SIG-M5 (cell line): ENCODE results near the gene PLA2R1.
"Not testable (repeated sequence)": the region's sequence is repeated elsewhere in the genome, so short reads cannot be mapped to it uniquely, and the experiment has no call there.

Experiments
- DNase-seq: peaks from one replicate; lab custom pipeline; 2025; lab: John Stamatoyannopoulos, UW

Gene PLA2R1

GRCh38 chr2:160063879-160064612, 1.6 kb upstream of the PLA2R1 start:
- DNase-seq = no peak

GRCh38 chr2:160063271-160063670, 856 bp upstream of the PLA2R1 start:
- DNase-seq = no peak

DNA sequence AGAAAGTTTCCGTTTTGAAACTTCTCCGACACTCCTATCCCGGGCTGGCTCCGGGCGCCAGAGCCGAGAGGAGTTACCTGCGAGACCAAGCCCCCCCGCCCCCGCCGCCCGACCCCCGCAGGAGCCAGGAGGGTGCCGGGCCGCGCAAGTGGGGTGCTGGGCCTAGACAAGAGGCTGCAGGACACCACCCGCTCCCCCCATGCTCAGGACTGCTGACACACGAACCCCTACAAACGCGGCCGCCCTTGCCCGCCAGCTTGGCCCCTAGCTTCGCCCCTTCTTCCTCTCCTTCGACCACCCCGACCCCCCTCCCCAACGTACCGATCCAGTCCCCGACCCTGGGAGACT, 497 bp downstream of the PLA2R1 start:
- no peak for DNase-seq

GRCh38 chr2:160061533-160061932, 882 bp downstream of the PLA2R1 start:
- DNase-seq = no peak

- DNase-seq = no peak
Measured at GRCh38 chr2:160060297-160060696, 2.1 kb downstream of the PLA2R1 start.

DNA sequence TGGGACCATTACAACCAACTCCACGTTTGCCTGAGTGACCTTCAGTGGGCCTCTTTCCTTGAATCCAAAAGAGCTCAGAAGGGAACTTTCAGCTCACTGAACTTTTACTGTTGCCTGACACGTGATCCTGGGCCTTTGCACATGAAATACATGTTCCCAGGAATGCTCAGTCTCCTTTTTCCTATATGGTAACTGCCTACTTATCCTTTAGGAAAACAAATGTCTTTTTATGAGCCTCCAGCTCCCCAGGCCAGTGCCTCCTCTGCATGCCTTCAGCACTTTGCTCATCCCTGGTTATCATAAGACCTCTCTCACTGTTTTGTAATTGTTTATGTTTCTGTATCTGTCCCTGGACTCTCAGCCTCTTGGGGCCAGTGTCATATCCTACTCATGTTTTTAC, 5.1 kb downstream of the PLA2R1 start:
- no peak for DNase-seq

DNA sequence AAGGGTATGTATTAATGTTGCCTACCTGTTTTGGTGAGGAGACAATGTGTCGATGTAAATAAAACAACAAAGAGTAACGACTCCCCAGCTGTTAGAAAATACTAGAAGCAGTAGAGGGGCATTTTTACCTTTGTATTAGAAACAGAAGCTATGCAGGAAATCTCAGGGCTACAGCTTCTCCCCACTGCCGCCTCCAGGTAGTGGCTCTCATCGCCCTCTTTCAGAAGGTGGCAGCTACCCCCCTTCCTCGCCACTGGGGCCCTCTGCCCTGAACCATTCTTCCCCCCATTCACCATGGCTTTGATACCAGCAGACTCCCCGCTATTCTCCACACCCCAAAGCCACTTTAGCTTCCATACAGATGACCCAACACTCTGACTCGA, 6.7 kb downstream of the PLA2R1 start:
- DNase-seq = no peak

DNA sequence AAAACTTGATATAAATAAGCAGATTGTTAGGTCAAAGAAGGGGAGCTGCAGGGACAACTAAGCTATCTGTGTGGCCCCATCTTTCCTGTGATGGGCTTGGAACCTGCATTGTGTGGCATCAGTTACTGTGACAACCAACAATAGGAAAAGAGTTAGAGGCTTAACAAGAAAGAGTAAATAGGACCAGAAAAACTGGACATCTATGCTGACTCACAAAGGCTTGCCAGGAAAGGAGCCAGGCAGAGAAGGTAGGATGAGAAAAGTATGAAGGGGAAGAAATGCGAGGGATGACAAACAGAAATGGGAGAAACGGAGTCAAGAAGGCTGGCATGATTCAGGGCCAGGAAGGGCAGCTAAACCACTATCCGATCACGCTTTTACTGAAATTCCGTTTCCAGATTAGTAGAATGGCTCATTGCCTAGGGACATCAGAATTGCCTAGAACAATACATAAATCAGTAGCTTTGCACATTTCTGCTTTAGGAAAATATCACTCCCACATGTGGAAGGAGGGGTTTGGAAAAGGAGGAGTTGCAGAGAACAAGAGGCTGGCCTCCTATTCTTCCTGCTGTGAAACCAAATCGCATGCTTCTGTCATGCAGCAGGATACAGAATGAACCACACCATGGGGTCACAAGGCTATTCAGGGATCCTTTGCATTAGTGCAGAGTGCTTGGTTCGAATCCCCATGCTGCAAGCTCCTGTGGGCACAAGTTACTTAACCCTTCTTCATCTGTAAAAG, 7.3 kb downstream of the PLA2R1 start:
- DNase-seq = no peak

DNA sequence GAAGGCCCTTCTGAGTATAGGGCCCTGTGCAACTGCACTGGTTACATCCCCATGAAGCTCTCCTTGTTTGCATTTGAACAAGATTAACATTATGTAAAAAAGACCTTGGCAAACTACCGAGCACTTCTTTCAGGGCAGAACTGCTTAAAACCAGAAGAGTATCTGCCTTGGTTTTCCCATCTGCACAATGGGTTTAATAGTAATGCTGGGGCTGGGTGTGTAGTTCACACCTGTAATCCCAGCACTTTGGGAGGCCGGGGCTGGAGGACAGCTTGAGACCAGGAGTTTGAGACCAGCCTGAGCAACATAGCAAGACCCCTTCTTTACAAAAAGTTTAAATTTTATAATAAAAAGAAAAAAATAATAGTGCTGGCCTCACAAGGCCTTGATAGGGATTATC, 8.5 kb downstream of the PLA2R1 start:
- DNase-seq = no peak

DNA sequence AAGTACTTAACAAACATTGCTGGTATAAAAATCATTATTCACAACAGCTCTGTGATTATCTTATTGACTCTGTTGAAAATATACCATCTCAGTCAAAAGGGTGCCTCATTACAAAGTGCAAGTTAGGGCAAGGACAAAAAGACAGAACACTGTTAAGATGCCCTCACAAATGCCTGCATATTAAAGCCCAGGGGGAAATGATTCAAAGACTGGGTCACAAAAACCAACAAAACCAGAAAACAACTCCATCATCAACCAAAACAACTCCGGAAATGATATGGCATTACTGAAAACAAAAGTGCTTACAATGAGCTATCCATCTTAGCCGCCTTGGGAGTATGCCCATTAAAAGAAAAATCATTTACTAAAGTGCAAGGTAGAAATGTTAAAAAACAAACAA, 9.9 kb downstream of the PLA2R1 start:
- no peak for DNase-seq

GRCh38 chr2:160051371-160051800, 11.0 kb downstream of the PLA2R1 start:
- DNase-seq = no peak

GRCh38 chr2:160050147-160050546, 12.3 kb downstream of the PLA2R1 start:
- no peak for DNase-seq

DNA sequence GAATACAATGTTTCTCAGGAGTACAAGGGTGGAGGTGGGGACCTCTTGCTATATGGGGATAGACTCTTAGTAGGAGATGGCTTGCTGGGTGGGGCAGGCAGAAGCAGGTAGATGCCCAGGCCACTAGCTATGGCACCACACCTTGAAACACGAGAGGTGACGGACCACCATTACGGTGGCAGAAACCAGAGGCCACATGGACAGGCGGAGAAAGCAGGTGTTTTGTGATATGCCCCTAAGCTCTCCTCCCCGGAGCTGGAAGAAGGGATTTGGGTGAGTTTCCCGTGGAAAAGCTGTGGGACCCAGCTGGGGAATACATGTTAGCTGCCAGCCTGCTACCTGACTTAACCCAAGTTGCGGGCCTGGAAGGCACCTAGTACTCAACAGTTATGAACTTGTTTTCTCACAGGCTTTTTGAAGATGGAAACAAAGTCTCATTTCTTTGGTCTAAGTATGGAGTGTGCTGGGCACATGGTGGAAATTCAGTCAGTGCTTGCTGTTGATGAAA, 16.7 kb downstream of the PLA2R1 start:
- DNase-seq = no peak

GRCh38 chr2:160044728-160045127, 17.7 kb downstream of the PLA2R1 start:
- no peak for DNase-seq

DNA sequence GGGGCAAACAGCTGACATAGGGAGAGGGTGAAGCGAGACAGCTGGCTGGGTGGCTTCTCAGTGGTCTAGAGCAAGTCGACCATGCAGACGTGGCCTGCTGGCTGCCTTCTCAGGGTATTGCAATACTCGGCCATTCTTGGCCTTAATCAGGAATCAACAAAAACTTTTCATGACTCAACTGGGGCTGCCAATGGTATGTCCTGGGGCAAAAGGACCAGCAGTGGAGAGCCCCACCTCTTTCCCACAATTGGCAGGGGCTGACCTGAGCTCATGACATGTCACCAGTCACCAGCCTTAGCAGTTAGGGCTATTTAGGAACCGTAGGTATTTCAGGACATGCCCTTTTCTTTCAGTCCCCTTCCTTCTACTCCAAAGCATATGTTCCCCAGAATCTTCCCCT, 19.1 kb downstream of the PLA2R1 start:
- no peak for DNase-seq

DNA sequence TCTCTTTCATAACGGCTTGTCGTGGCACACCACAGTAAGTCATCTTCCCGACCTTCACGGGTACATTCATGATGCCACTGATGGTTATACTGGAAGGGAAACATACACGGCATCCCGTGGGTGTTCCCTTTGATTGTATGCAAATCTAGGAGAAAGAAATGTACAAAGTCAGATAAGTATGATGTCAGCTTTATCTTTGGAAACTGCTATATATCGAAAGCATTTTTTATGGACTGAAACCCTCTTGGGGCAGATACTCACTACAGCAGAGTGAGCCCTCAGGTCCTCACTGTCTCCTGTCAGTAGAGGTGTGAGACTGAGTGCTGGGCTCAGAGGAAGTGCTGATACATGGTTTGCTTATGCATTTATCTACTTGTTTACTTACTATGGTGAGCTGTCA, 20.4 kb downstream of the PLA2R1 start:
- DNase-seq = no peak

- no peak for DNase-seq
Measured at GRCh38 chr2:160041091-160041490, 21.3 kb downstream of the PLA2R1 start.

- no peak for DNase-seq
Measured at GRCh38 chr2:160039166-160039903, 23.1 kb downstream of the PLA2R1 start.

- not testable (repeated sequence) for DNase-seq
Measured at GRCh38 chr2:160038662-160039061, 23.8 kb downstream of the PLA2R1 start.

GRCh38 chr2:160036736-160037135, 25.7 kb downstream of the PLA2R1 start:
- no peak for DNase-seq

DNA sequence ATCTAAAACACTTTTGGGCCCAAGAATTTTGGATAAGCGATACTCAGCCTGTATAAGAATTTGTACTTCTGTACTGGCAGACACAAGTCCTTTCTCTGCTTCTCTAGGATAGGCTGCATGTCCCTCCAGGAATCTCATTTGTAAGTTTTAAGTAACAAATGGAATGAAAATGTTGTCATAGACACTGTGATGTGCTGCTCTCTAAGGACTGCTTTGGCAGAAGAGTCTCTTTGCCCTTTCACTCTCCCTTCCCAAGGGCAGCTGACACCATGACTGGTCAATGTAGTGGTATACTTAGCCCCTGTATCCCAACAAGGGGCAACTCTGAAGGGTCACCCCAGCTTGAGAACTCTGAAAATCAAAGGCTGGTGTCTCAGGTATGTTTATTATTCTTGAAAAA, 27.3 kb downstream of the PLA2R1 start:
- DNase-seq = no peak

GRCh38 chr2:160034396-160034795, 28.0 kb downstream of the PLA2R1 start:
- no peak for DNase-seq
